ENCODE data around the gene IL36G. TPM values are rescaled to one million over a fixed set of nuclear protein-coding genes. Genes with fewer than 3 reads are reported as not detected.
A peak's percentile ranks its signal among the peaks of the same experiment; 100 is the strongest.
"Not testable (repeated sequence)": the region's sequence is repeated elsewhere in the genome, so short reads cannot be mapped to it uniquely, and the experiment has no call there.

The IL36G gene
- not detected in 2 replicates for total RNA-seq (2014; rRNA removed; shearing (Covaris generic))

DNA sequence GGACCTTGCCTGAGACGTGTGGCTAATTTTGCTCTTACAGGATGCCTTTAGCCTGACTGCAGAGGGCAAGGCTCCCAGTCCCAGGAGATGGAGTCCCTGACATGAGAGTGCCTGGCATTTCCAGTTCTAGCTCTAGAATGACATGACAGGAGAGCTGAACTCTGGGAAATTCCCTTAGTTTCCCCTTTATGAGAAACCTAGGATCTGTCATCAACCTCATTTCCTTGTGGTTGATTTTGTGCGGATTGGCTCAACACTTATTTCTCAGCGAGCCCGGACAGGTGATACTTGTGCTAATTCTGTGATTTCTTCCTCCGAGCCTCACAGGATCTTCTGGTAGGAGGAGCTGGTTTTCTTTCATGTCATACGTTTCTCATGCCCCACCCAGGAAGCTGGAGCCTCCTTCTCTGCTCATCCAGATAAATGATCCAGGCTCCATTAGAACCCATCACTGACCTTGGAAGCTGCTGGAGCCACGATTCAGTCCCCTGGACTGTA is at the start of gene IL36G:
TSS of gene IL36G (plus strand) at position 448 of the 498 bp plus-strand sequence. CDS start 633 bp downstream, outside the sequence.
- in situ Hi-C loops (cut with HindIII; ENCODE audit: low sequenced_read_pairs): no loop called here

DNA sequence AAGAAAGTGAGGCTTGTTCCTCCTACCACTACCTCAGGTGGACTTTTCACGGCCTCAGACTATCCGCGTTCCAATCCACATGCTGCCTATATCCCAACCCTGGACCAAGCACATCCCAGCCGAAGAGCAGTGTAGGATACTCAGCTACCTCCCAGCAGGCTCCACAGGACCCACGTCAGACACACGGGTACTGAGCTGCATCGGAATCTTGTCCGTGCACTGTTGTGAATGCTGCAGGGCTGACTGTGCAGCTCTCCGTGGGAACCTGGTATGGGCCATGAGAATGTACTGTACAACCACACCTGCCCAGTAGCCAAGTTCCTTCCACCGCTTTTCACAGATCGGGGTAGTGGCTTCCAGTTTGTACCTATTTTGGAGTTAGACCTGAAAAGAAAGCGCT is 44.5 kb upstream of the IL36G start:
- in situ Hi-C loops (cut with HindIII; ENCODE audit: low sequenced_read_pairs): no loop called here

More for the DNA sequence above, at the start of gene IL36G:
- DNase-seq (ENCODE audit: low spot score): no peak

DNA sequence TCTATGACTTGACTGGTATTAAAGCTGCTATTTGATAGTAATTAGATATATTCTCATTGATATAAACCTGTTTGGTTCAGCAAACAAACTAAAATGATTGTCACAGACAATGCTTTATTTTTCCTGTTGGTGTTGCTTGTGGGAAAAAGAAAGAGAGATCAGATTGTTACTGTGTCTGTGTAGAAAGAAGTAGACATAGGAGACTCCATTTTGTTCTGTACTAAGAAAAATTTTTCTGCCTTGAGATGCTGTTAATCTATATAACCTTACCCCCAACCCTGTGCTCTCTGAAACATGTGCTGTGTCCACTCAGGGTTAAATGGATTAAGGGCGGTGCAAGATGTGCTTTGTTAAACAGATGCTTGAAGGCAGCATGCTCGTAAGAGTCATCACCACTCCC is 43.7 kb upstream of the IL36G start:
- in situ Hi-C loops (cut with HindIII; ENCODE audit: low sequenced_read_pairs); DNase-seq (ENCODE audit: low spot score): not testable (repeated sequence)

More for the DNA sequence above, 44.5 kb upstream of the IL36G start:
- DNase-seq (ENCODE audit: low spot score): no peak

DNA sequence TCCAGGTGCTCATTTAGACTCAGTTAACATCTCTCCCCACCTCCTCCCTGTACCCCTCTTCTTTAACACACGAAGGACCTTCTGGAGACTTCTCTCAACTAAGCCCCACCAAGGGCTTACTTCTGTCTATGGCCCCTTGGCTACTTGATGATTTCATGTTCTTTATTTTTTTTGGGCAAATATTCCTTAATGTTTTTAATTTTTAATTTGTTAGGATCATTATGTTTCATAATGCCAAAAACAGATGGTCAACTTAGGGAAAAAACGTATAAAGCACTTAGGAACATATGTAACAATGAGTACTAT is 40.9 kb upstream of the IL36G start:
- in situ Hi-C loops (cut with HindIII; ENCODE audit: low sequenced_read_pairs): no loop called here
- no peak for DNase-seq (ENCODE audit: low spot score)

DNA sequence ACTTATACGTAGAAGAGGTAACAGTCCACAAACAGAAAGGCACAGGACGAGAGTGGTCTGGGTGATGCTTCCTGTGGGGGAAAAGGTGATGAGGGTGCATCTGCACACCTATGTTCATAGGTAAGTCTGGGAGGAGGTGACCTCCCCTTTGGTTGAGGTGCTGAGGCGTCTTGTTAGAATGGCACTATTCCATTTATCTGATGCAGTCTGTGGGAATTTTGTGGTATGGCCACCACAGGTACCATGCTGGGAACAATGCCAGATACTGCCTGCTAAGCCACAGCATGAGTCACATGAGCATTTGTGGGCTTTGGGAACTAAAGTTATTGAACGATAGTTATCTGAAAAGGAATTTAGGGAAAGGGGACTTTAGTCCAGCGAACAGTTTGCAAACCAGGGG is 38.9 kb upstream of the IL36G start:
- no peak for DNase-seq (ENCODE audit: low spot score)
- in situ Hi-C loops (cut with HindIII; ENCODE audit: low sequenced_read_pairs): no loop called here

DNA sequence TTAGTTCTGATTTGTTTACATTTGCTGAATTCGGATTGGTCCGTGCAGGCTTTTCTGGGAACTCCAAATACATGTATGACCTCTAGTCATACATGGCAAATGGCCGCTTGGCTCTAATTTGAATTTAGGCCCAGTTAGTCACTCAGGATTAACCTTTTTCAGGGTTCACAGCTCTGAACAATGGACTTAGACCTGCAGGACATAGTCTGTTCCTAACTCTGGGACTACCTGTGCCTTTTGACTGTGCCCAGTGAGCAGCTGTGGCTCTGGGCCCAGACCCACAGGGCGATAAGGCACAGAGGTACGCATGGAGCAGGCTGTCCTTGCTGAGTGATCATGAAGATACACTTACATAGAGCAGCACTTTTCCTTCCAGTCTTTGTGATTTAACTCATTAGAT is 38.4 kb upstream of the IL36G start:
- DNase-seq (ENCODE audit: low spot score): no peak
- in situ Hi-C loops (cut with HindIII; ENCODE audit: low sequenced_read_pairs): no loop called here

DNA sequence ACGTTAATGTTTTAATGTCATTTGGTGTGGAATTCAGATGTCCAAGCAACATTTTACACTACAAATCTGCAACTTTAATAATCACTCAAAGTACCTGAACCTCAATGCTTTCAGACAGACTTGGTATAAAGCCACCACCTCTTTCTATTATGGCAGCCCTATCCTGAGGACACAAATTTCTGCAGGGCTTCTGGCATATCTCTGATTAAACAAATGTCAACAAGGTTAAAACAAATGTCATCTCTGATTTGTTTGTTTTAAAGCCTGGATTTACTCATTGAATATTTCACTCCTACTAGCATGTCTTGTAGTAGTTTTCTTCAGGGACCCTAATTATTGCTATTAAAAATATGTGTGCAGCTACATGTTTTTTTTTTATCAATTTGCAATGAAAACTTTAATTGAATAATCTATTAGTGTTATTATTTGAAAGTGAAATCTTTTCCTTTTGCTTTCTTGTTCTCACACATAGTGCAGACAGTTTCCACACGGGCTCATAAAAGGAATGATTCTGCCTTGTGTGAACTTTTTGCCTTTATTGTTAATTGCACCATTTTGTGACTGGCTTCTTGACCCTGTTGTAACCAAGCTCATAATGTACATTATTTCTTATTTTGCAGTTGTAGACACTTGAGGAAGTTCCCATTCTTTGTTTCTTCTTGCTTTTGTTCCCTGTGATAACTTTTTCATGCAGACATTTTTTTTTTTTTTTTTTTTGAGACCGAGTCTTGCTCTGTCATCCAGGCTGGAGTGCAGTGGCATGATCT is 36.8 kb upstream of the IL36G start:
- DNase-seq (ENCODE audit: low spot score): no peak
- in situ Hi-C loops (cut with HindIII; ENCODE audit: low sequenced_read_pairs): no loop called here

DNA sequence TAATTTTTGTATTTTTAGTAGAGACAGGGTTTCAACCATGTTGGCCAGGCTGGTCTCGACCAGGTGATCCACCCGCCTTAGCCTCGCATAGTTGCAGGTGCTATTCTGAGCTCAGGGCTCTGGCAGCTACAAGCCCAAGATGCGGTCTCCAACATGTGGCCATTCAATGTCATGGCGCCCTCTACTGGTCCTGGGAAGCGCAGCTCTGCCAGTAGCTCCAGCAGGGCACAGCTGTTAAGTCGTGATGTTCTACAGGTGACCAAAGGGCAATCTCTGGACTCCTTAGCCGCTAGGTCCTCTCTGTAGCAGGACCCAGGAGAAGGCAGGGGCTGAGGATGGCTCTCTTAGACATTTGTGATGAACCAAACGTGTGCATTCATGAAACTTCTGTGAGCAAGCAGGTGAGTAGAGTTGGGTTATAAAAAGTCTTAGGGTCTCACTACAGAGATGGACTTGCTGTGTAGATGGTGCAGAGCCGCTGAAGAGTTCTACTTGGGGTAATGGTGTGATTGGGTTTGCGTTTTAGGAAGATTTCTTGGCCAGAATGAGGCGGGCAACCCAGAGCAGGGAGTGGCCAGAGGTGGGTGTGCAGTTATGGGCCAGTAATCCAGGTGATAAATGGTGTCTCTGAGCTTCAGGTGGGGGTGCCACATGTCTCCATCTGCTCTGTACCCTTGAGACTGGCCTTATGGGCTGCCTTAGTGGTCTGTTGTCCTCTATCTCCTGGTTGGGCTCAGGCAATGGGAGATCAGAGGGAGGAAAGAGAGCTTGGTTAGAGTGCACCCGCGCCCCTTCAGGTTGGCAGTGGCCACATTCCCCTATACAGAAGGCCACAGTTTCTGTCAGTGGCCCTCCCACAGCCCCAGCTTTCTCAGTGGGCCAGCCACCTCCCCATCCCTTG is 35.8 kb upstream of the IL36G start:
- in situ Hi-C loops (cut with HindIII; ENCODE audit: low sequenced_read_pairs): no loop called here
- DNase-seq (ENCODE audit: low spot score): peak; percentile 49

DNA sequence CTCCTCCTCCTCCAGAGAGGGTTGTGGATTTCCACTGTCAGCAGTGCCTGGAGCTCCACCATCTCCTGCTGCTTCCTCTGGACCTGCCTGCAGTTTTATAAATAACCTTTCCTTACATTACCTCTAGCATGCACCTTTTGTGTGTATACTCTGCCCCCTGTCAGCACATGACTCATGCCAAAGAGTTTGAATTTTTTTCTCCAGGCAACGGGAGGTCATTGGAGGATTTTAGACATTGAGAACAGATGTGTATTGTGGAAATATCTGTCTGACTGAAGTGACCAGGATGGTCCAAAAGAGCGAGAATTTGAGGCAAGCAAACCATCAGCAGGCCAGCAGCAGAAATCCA is 35.2 kb upstream of the IL36G start:
- DNase-seq (ENCODE audit: low spot score): peak; percentile 11
- in situ Hi-C loops (cut with HindIII; ENCODE audit: low sequenced_read_pairs): no loop called here

DNA sequence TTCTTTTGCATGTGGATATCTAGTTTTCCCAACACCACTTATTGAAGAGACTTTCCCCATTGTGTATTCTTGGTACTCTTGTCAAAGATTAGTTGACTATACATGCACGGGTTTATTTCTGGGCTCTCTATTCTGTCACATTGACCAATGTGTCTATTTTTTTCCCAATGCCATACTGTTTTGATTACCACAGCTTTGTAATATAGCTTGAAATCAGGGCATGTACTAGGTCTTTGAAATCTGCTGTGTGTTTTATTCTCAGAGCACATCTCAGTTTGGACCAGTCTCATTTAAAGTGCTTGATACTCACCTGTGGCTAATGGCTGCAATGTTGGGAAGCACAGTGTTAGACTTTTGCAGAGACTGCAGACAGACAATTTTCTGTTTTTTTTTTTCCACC is 32.8 kb upstream of the IL36G start:
- in situ Hi-C loops (cut with HindIII; ENCODE audit: low sequenced_read_pairs): no loop called here
- no peak for DNase-seq (ENCODE audit: low spot score)

DNA sequence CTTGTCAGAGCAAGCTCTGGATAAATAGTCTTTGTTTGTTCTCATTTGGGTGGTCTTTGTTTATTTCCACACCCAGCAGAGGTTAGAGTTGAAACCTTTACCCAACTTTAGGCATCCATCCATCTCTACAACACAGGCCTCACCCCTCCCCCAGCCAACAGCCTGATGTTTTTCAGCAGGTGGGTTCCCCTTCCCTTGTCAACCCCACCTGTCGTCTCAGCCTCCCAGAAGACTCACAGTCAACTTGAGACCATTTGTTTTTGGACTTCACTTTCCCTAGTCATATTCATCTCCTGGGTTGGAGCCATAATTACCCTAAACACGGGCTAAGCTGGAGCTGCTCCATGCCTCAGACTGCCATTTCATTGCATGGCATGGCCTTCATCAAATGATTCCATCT is 31.7 kb upstream of the IL36G start:
- in situ Hi-C loops (cut with HindIII; ENCODE audit: low sequenced_read_pairs): no loop called here
- no peak for DNase-seq (ENCODE audit: low spot score)

DNA sequence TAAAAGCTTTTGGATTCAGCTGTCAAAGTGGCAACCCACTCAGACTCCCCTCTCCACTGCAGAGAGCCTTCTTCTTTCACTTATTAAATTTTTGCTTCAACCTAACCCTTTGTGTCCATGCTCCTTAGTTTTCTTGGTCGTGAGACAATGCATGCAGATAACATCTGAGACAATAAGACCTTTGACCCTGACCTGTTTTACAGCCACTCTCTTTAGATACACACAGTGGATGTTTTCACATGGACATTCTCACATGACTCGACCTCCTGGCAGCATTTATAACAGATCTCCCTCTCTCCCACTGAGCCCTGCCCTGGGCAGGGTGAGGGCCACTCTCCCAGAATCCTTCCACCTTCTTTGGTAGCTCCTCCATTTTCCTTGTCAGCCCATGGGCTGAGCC is 30.4 kb upstream of the IL36G start:
- DNase-seq (ENCODE audit: low spot score): no peak

DNA sequence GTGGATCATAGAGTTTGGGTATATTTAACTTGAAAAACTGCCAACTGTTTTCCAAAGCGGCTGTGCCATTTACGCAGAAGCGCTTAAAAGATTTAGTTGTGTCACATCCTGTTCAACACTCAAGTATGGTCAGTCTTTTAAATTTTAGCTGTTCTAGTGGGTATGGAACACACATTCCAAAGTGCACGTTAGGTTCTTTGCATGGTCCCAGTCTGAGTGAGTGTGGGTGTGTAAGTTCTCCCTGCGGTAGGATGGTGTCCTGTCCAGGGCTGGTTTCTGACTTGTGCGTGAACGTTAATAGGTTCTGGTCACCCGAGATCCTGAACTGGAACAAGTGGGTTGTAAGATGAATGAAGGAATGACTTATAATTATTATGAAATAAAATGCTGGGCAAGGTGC is 28.4 kb upstream of the IL36G start:
- in situ Hi-C loops (cut with HindIII; ENCODE audit: low sequenced_read_pairs): no loop called here

More for the DNA sequence above, 30.4 kb upstream of the IL36G start:
- in situ Hi-C loops (cut with HindIII; ENCODE audit: low sequenced_read_pairs): no loop called here

DNA sequence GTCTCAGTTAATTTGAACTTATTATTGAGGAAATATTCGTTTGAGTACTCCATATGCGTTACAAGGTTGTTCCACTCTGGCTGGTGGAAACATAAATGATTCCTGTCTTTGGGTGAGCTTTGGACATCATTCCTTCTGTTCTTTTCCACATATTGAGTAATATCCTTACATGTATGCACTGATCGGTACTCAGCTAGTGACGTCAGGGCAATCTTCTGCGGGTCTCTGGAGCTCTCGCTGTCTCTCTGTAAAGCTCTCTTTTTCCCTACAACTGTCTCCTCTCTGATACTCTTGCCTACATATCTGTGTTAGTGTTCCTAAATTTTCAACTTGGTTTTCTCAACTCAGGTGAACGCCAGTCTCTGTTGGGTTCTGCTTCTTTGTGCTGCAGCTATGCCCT is 23.4 kb upstream of the IL36G start:
- DNase-seq (ENCODE audit: low spot score): no peak
- in situ Hi-C loops (cut with HindIII; ENCODE audit: low sequenced_read_pairs): no loop called here

More for the DNA sequence above, 28.4 kb upstream of the IL36G start:
- no peak for DNase-seq (ENCODE audit: low spot score)

DNA sequence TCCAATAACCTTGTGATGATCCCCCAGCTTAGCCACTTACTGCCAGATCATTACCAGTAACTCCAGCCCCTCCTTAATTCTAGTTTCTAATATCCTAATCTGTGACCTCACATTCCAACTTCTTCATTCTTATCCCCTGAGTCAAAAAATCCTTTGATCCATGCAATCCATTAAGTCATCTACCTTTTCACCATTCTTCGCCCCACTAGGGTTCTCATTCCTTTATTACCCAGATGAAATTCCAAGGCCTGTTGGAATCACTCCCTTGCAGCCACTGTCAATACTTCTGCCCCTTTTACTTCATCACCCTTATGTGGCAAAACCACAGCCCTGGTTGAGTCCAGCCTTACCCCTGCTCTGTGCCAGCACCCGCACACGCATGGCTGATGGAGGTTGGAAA is 20.3 kb upstream of the IL36G start:
- DNase-seq (ENCODE audit: low spot score): no peak
- in situ Hi-C loops (cut with HindIII; ENCODE audit: low sequenced_read_pairs): no loop called here

DNA sequence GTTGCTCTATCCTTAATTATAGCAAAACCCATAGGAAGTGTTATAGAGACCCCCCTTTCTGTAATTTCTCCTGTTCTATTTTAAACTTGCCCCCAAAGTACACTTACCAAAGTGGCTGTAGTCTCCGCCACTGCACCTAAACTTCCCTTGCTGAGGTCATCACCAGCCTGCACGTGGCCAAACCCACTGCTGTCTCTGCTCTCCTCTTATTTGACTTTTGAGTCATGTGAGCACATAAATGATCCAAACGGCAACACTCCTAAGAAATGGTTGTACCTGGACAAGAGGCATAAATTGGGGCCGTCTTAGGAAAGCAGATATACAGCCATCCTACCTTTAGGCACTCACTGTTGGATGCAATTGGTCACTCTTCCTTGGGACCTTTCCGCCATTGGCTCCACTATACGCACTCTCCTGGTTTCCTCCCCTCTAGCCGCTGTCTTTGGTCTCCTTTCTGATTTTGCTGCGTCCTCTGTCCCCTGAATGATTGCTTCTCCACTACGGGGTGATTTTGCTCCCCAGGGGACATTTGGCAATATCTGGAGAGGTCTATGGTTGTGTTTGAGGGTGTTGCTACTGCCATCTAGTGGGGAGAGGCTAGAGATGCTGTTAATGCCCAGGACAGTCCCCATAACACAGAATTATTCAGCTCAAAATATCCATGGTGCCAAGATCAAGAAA is 19.2 kb upstream of the IL36G start:
- DNase-seq (ENCODE audit: low spot score): peak; percentile 83
- in situ Hi-C loops (cut with HindIII; ENCODE audit: low sequenced_read_pairs): no loop called here

DNA sequence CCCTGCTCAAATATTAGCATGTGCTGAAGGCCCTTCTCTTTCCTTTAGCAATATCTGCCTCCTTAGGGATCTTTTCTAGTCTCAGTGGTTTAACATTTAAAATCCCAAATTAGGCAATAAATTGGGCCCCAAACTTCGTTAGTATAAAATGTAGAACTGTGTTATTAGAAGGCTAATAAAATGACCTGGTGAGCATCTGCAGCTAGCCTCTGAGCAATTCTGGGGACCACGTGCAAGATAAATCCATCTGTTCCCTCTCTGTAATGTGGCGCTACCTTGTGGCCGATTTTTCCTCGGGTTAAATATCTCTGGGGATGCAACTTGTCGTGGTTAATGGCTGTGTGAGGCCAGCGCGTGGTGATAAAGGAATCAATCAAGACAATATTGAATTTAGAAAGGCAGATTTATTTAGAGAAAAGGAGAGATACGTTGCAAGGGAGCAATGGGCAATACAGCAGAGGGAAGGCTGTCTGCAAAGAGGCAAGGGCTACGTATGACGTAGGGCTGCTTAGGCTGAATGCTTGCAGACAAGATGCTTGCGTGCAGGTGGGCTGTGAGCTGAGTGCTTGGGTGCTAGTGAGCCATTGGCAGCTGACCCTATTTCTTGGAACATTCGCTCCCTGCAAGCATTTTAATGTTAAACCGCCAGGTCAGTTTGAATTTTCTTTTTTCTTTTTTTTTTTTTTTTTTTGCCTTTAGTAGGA is 18.5 kb upstream of the IL36G start:
- DNase-seq (ENCODE audit: low spot score): peak; percentile 36
- in situ Hi-C loops (cut with HindIII; ENCODE audit: low sequenced_read_pairs): no loop called here

DNA sequence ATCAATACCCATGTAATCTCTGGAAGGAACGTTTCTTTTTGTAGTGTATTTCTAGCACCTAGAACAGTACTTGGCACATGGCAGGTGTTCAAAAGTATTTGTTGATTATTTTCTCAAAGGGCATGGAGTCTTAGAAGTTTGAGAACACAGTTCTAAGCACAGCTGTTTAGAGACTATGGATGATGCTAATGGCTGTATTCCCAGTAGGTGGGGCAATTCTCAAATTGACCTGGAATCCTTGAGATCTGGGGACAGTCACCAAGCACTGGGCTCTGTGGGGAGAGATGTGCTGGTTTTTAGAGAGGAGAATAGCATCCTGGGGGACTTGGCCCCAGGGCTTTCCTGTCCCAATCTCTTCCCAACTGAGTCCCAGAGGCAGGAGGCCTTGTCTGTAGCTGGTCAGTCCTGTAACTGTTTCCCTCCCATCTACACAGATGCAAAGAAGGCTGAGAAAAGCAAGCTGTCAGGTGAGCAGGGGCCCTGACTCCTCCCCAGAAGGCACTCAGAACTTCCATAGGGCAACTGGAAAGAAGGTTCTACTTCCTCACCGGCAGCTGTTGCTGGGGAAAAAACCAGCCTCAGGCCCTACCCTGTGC is 17.5 kb upstream of the IL36G start:
- in situ Hi-C loops (cut with HindIII; ENCODE audit: low sequenced_read_pairs): no loop called here
- DNase-seq (ENCODE audit: low spot score): no peak
